KBM-7 (cell line): ENCODE measurements around the gene FA2H.
A peak's percentile ranks its signal among the peaks of the same experiment; 100 is the strongest.
"Not testable (repeated sequence)": the region's sequence is repeated elsewhere in the genome, so short reads cannot be mapped to it uniquely, and the experiment has no call there.

Source experiments
- DNase-seq: peaks from one replicate; pipeline ENCODE4 v3.0.0-alpha.2; 2015
- in situ Hi-C: fragments of 300-500 bp; cut with MboI; formaldehyde crosslinking; loops from 2 replicates; pipeline ENCODE4 v1.14.3; 2020; ENCODE audit warnings: low sequenced_read_pairs, low pct_unique_long_range_greater_than_20kb, mixed read lengths

The FA2H gene, protein sequence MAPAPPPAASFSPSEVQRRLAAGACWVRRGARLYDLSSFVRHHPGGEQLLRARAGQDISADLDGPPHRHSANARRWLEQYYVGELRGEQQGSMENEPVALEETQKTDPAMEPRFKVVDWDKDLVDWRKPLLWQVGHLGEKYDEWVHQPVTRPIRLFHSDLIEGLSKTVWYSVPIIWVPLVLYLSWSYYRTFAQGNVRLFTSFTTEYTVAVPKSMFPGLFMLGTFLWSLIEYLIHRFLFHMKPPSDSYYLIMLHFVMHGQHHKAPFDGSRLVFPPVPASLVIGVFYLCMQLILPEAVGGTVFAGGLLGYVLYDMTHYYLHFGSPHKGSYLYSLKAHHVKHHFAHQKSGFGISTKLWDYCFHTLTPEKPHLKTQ

GRCh38 chr16:74774223-74775139, at the start of gene FA2H:
Gene FA2H (minus strand): TSS chr16:74774820. CDS start chr16:74774755, 65 bp downstream.
- peak; percentile 53 for DNase-seq
- in situ Hi-C loops: no loop called here

- in situ Hi-C loops: no loop called here
- DNase-seq: no peak
Measured at GRCh38 chr16:74817851-74818250, 43.2 kb upstream of the FA2H start.

- in situ Hi-C loops: no loop called here
- DNase-seq: peak; percentile 78
Measured at GRCh38 chr16:74813109-74813641, 38.6 kb upstream of the FA2H start.

DNA sequence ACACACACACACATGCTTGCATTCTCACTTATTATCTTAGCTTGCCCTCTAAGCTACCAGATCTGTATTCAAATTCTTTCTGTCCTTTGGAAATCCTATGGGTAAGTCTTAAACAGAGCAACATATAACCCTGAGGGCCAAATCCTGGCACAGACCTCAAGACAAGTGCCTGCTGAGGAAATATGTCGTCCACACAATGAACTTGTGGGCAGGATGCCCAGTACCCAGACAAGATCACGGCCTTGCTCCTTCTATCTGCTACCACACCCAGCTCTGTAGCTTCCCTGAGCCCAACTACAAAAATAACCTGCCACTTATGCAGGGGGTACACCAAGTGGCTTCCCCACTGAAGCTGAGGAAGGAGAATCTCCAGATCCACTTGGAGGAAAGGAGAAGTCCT, 37.3 kb upstream of the FA2H start:
- in situ Hi-C loops: no loop called here
- DNase-seq: no peak

- in situ Hi-C loops, DNase-seq: not testable (repeated sequence)
Measured at GRCh38 chr16:74811216-74811615, 36.6 kb upstream of the FA2H start.

DNA sequence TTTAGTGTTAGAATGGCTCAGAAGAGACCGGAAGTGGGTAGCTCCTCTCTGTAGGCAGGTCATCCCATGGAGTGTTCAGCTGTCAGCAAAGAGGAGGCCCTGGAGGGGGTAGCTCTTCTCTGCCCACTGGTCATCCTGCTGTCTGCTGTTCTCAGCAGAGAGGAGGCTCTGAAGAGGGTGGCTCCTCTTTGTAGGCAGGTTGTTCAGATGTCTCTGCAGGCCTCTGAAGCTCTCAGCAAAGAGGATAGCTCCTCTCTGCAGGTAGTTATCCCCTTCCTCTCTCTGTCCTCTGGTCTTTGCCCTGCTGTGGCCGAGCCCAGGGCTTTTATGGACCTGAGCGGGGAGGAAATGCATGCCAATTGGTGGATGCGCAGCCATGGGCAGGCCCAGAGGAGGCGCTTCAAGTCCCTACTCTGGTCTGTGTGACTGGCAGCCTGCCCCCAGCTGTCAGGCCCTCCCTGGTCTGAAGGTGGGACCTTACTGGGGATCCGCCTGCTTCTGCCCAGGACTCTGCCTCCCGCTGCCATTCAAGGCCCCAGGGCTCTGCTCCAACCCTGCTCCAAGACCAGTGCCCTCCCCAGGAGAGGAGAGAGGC, 32.5 kb upstream of the FA2H start:
- in situ Hi-C loops: no loop called here
- no peak for DNase-seq

DNA sequence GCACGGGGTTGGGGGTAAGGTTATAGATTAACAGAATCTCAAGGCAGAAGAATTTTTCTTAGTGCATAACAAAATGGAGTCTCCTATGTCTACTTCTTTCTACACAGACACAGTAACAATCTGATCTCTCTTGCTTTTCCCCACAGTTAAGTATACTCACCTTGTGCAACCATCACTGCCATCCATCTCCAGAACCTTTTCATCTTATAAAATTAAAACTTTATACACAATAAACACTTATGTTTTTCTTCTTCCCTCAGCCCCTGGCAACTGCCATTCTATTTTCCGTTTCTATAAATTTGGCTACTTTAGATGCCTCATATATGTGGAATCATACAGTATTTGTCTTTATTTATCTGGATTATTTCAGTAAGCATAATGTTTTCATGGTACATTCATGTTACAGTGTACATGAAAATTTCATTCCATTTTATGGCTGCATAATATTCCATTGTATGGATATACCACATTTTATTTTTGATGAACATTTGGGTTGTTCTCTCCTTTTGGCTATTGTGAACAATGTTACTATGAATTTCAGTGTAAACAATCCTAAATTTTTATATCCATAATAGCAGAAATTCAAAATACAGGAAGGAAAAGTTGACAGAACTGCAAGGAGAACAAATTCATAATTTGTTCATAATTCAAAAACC, 25.7 kb upstream of the FA2H start:
- no peak for DNase-seq
- in situ Hi-C loops: no loop called here

GRCh38 chr16:74797414-74797813, 22.8 kb upstream of the FA2H start:
- DNase-seq: no peak
- in situ Hi-C loops: no loop called here

GRCh38 chr16:74795104-74795503, 20.5 kb upstream of the FA2H start:
- in situ Hi-C loops: no loop called here

GRCh38 chr16:74794668-74795067, 20.0 kb upstream of the FA2H start:
- in situ Hi-C loops: no loop called here
- DNase-seq: no peak

More at GRCh38 chr16:74795104-74795503, 20.5 kb upstream of the FA2H start:
- DNase-seq: no peak

- DNase-seq: no peak
- in situ Hi-C loops: no loop called here
Measured at GRCh38 chr16:74793571-74793970, 19.0 kb upstream of the FA2H start.

DNA sequence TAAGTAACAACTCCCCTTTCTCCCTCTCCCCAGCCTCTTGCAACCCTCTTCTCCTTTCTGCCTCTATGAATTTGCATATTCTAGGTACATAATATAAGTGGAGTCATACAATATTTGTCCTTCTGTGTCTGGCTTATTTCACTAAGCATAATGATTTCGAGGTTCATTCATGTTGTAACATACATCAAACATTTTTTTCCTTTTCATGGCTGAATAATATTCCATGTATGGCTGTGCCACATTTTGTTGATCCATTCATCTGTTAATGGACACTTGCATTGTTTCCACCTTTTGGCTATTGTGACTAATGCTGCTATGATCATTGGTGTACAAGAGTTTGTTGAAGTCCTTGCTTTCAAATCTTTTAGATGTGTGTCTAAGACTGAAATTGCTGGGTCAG, 17.6 kb upstream of the FA2H start:
- in situ Hi-C loops: no loop called here
- DNase-seq: no peak

GRCh38 chr16:74791749-74792148, 17.1 kb upstream of the FA2H start:
- DNase-seq, in situ Hi-C loops: not testable (repeated sequence)

DNA sequence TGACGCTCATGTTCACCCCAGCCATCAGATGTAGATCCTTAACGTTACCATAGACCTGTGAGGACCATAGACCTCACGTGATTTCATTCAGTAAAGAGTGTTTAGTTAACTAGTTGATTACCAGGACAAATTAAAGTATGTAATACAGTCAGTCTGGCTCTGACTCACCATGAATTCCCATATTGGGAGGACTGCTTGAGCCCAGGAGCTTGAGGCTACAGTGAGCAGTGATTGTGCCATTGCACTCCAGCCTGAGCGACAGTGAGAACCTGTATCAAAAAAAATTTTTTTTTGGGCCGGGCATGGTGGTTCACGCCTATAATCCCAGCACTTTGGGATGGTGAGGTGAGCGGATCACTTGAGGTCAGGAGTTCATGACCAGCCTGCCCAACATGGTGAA, 13.5 kb upstream of the FA2H start:
- DNase-seq: no peak

GRCh38 chr16:74785031-74785430, 10.4 kb upstream of the FA2H start:
- DNase-seq: no peak
- in situ Hi-C loops: no loop called here

More for the DNA sequence above, 13.5 kb upstream of the FA2H start:
- in situ Hi-C loops: no loop called here

GRCh38 chr16:74778646-74779045, 4.0 kb upstream of the FA2H start:
- no peak for DNase-seq
- in situ Hi-C loops: no loop called here

GRCh38 chr16:74776926-74777325, 2.3 kb upstream of the FA2H start:
- no peak for DNase-seq

GRCh38 chr16:74775255-74775654, 635 bp upstream of the FA2H start:
- in situ Hi-C loops: no loop called here
- DNase-seq: no peak

More at GRCh38 chr16:74776926-74777325, 2.3 kb upstream of the FA2H start:
- in situ Hi-C loops: no loop called here
